Progenitor cell of endocrine pancreas (in vitro differentiated cells): ENCODE results near the gene NINJ1. TPM values are rescaled to one million over a fixed set of nuclear protein-coding genes. Genes with fewer than 3 reads are reported as not detected.

ENCODE experiments used
- DNase-seq: peaks from one replicate; pipeline ENCODE4 v3.0.0; 2021; ENCODE audit warnings: low spot score; ENCODE audit not compliant: unreplicated experiment
- H3K27ac Mint-ChIP-seq: 2 replicates; pipeline ENCODE4 v1.8.0; 2021; ENCODE audit warnings: mild to moderate bottlenecking, moderate library complexity, mixed read lengths
- H3K27me3 Mint-ChIP-seq: 2 replicates; pipeline ENCODE4 v1.8.0; 2021; ENCODE audit warnings: mixed read lengths
- H3K36me3 Mint-ChIP-seq: 2 replicates; pipeline ENCODE4 v1.8.0; 2022; ENCODE audit warnings: mixed read lengths; ENCODE audit not compliant: insufficient read depth
- H3K4me1 Mint-ChIP-seq: 2 replicates; pipeline ENCODE4 v1.8.0; 2021; ENCODE audit warnings: low read depth, mixed read lengths
- H3K4me3 Mint-ChIP-seq: 2 replicates; pipeline ENCODE4 v1.8.0; 2021; ENCODE audit warnings: low read depth, mild to moderate bottlenecking, moderate library complexity, mixed read lengths
- H3K9me3 Mint-ChIP-seq: 2 replicates; pipeline ENCODE4 v1.8.0; 2021; ENCODE audit warnings: low read depth, mixed read lengths
- CTCF ChIP-seq: fragments of 200-600 bp; sonication (generic); IDR thresholded peaks from one replicate; pipeline ENCODE4 v1.5.0; 2021; ENCODE audit warnings: antibody characterized with exemption, mild to moderate bottlenecking; ENCODE audit not compliant: unreplicated experiment
- total RNA-seq: library from RNA; stranded (reverse); gene quantifications from 2 replicates; pipeline ENCODE4 v1.2.1, GENCODE V29; 2021

The NINJ1 gene
- total RNA-seq, 1 donor from 2014 or later = 38.1 TPM

- DNase-seq = no peak
- Mint-ChIP-seq H3K4me1 (peaks cover 2% of the 10 kb centered on the region), H3K9me3 (no peaks in the 10 kb centered on the region), H3K27ac (no peak overlapping the region), H3K36me3 (no peaks in the 10 kb centered on the region), H3K27me3 (peaks cover 25% of the 10 kb centered on the region), H3K4me3 (no peak overlapping the region)
- TF ChIP-seq CTCF = no peak
Measured at GRCh38 chr9:93178851-93179786, 45.1 kb upstream of the NINJ1 start.

- H3K4me3 Mint-ChIP-seq = no peak overlapping the region
- H3K9me3 Mint-ChIP-seq = no peaks in the 10 kb centered on the region
- no peak overlapping the region for H3K27ac Mint-ChIP-seq
- TF ChIP-seq CTCF = no peak
- no peak for DNase-seq
- H3K36me3 Mint-ChIP-seq = no peaks in the 10 kb centered on the region
- H3K4me1 Mint-ChIP-seq = peaks cover 14% of the 10 kb centered on the region
- peaks cover 19% of the 10 kb centered on the region for H3K27me3 Mint-ChIP-seq
Measured at GRCh38 chr9:93177676-93178075, 43.6 kb upstream of the NINJ1 start.

DNA sequence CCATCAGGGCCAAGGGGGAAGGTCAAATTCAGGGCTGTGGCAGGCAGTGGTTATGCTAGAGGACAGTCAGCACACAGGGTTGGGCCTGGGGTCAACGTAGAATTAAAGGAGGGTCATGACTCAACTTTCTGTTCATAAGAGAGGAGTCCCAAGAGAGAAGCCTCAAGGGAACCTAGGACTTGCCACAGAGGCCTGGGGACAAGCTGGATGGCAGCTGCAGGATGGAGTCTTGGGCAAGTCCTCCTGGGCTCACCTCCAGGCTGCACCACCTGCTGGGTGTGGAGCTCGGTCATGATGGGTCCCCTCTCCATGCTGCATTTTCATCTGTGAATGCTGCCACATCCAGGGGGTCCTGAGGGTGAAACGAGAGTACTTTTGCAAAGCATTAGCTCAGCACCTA lies 40.9 kb upstream of the NINJ1 start:
- Mint-ChIP-seq H3K4me1 (peaks cover 20% of the 10 kb centered on the region), H3K27ac (no peak overlapping the region), H3K36me3 (no peaks in the 10 kb centered on the region), H3K9me3 (no peaks in the 10 kb centered on the region), H3K27me3 (peaks cover 6% of the 10 kb centered on the region), H3K4me3 (no peak overlapping the region)
- DNase-seq = no peak
- TF ChIP-seq CTCF = no peak

GRCh38 chr9:93173365-93174051 lies 39.5 kb upstream of the NINJ1 start:
- Mint-ChIP-seq H3K4me3 (peak overlapping the region; percentile 9), H3K27ac (peak overlapping the region; percentile 46), H3K36me3 (no peaks in the 10 kb centered on the region), H3K27me3 (peaks cover 6% of the 10 kb centered on the region), H3K4me1 (peaks cover 25% of the 10 kb centered on the region), H3K9me3 (no peaks in the 10 kb centered on the region)
- no peak for TF ChIP-seq CTCF
- no peak for DNase-seq

DNA sequence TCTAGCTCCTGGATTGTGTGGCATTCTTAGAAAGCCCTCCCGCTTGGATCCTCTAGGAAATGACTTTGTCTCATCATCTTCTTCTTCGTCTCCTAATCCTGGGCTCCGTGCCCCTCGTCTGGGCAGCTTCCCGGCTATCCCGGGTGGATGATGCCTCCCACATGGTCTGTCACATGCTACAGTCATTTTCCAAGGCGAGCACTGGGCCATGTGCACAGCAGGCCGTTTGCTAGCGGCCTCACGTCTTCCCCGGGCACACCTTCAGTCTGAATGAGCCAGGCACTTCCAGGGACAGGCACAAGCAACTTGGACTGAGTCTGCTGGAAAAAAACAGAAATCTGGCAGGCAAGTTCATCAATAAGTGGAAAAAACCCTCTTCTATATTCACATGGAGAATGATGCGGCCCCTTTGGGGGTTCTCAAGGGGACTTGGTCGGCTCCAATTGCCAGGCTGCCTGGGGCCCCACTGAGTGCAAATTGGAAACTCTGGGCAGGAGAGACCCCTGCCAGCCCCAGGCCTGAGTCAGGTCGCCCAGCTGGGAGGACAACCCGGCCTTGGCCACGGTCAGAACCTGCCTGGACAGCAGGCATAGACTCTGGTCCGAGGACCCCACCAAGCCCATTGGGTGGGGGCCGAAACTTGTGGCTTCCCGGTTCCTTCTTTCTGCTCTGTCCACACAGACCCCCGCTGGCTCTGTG lies 38.8 kb upstream of the NINJ1 start:
- H3K4me1 Mint-ChIP-seq = peaks cover 31% of the 10 kb centered on the region
- H3K4me3 Mint-ChIP-seq = no peak overlapping the region
- no peaks in the 10 kb centered on the region for H3K9me3 Mint-ChIP-seq
- H3K27me3 Mint-ChIP-seq = peaks cover 6% of the 10 kb centered on the region
- no peak overlapping the region for H3K27ac Mint-ChIP-seq
- TF ChIP-seq CTCF = no peak
- no peaks in the 10 kb centered on the region for H3K36me3 Mint-ChIP-seq
- DNase-seq = no peak
